ENCODE measurements around the gene EIF4E3. TPM values are rescaled to one million over a fixed set of nuclear protein-coding genes. Genes with fewer than 3 reads are reported as not detected.

Gene EIF4E3
- not detected for polyA plus RNA-seq (2012; ENCODE audit: insufficient read length, low read depth)

GRCh38 chr3:71725271-71725991 is at the start of gene EIF4E3:
Gene EIF4E3, minus strand, starts transcription at chr3:71725402. Its CDS starts 35 bp downstream, at chr3:71725367.
- no peak for TF ChIP-seq SIN3A (IDR thresholded peaks at IDR 0.05; ENCODE audit: borderline replicate concordance, insufficient read depth, low read length)
- TF ChIP-seq POLR2AphosphoS5 (IDR thresholded peaks at IDR 0.05; ENCODE audit: low read depth, low read length): no peak
- TF ChIP-seq TAF1 (IDR thresholded peaks at IDR 0.05; ENCODE audit: borderline replicate concordance, insufficient read depth, low read length): no peak
- TF ChIP-seq REST (IDR thresholded peaks at IDR 0.05; ENCODE audit: insufficient read depth in 1 of 2, low read depth in 2 of 2, low read length in 2 of 2): no peak
- no peak for TF ChIP-seq FOXP2 (optimal IDR thresholded peaks at IDR 0.05; ENCODE audit: borderline replicate concordance, extremely low read depth, extremely low read length, insufficient read depth)

- TF ChIP-seq POLR2AphosphoS5 (IDR thresholded peaks at IDR 0.05; ENCODE audit: low read depth, low read length): no peak
Measured at GRCh38 chr3:71771884-71772283, 46.7 kb upstream of the EIF4E3 start.

GRCh38 chr3:71771126-71771525 is 45.9 kb upstream of the EIF4E3 start:
- TF ChIP-seq REST (IDR thresholded peaks at IDR 0.05; ENCODE audit: insufficient read depth in 1 of 2, low read depth in 2 of 2, low read length in 2 of 2) (no peak), TAF1 (IDR thresholded peaks at IDR 0.05; ENCODE audit: borderline replicate concordance, insufficient read depth, low read length) (no peak), POLR2AphosphoS5 (IDR thresholded peaks at IDR 0.05; ENCODE audit: low read depth, low read length) (no peak), FOXP2 (optimal IDR thresholded peaks at IDR 0.05; ENCODE audit: borderline replicate concordance, extremely low read depth, extremely low read length, insufficient read depth) (no peak), SIN3A (IDR thresholded peaks at IDR 0.05; ENCODE audit: borderline replicate concordance, insufficient read depth, low read length) (no peak)

GRCh38 chr3:71763426-71763825 is 38.2 kb upstream of the EIF4E3 start:
- TF ChIP-seq POLR2AphosphoS5 (IDR thresholded peaks at IDR 0.05; ENCODE audit: low read depth, low read length) (no peak), REST (IDR thresholded peaks at IDR 0.05; ENCODE audit: insufficient read depth in 1 of 2, low read depth in 2 of 2, low read length in 2 of 2) (no peak), SIN3A (IDR thresholded peaks at IDR 0.05; ENCODE audit: borderline replicate concordance, insufficient read depth, low read length) (no peak), TAF1 (IDR thresholded peaks at IDR 0.05; ENCODE audit: borderline replicate concordance, insufficient read depth, low read length) (no peak), FOXP2 (optimal IDR thresholded peaks at IDR 0.05; ENCODE audit: borderline replicate concordance, extremely low read depth, extremely low read length, insufficient read depth) (no peak)

GRCh38 chr3:71760140-71760539 is 34.9 kb upstream of the EIF4E3 start:
- TF ChIP-seq FOXP2 (optimal IDR thresholded peaks at IDR 0.05; ENCODE audit: borderline replicate concordance, extremely low read depth, extremely low read length, insufficient read depth) (no peak), POLR2AphosphoS5 (IDR thresholded peaks at IDR 0.05; ENCODE audit: low read depth, low read length) (no peak), TAF1 (IDR thresholded peaks at IDR 0.05; ENCODE audit: borderline replicate concordance, insufficient read depth, low read length) (no peak), REST (IDR thresholded peaks at IDR 0.05; ENCODE audit: insufficient read depth in 1 of 2, low read depth in 2 of 2, low read length in 2 of 2) (no peak), SIN3A (IDR thresholded peaks at IDR 0.05; ENCODE audit: borderline replicate concordance, insufficient read depth, low read length) (no peak)

All from PFSK-1 (cell line).